Sigmoid colon (tissue), 7 donors: ENCODE data around the gene PUSL1. TPM values are rescaled to one million over a fixed set of nuclear protein-coding genes. Genes with fewer than 3 reads are reported as not detected.
A peak's percentile ranks its signal among the peaks of the same experiment; 100 is the strongest.

Experiments used
- DNase-seq: peaks from one replicate; pipeline ENCODE4 v3.0.0-alpha.2; 2019
- H3K27ac ChIP-seq, 4 donors: fragments of 200-600 bp; sonication (generic); one replicate each; pipeline ENCODE4 v1.5.1; 2016 to 2019; ENCODE audit warnings: mild to moderate bottlenecking in 1 of 4
- H3K27me3 ChIP-seq, 3 donors: fragments of 200-600 bp; sonication (generic); one replicate each; pipeline ENCODE4 v1.5.1; 2019; ENCODE audit warnings: mild to moderate bottlenecking in 1 of 3
- H3K36me3 ChIP-seq, 4 donors: fragments of 200-600 bp; sonication (generic); one replicate each; pipeline ENCODE4 v1.5.1; 2016 to 2019
- H3K4me1 ChIP-seq, 4 donors: fragments of 200-600 bp; sonication (generic); one replicate each; pipeline ENCODE4 v1.5.1; 2017 to 2019
- H3K4me3 ChIP-seq, 4 donors: fragments of 200-600 bp; sonication (generic); one replicate each; pipeline ENCODE4 v1.5.1; 2017 to 2019; ENCODE audit warnings: mild to moderate bottlenecking in 2 of 4, moderate library complexity in 1 of 4
- H3K9me3 ChIP-seq, 4 donors: fragments of 200-600 bp in 3 of 4; sonication (generic) in 3 of 4; one replicate each; pipeline versions ENCODE4 v1.5.1 to v1.6.1; 2013 to 2019
- EP300 ChIP-seq, 4 donors: sonication (generic); formaldehyde crosslinking; IDR thresholded peaks; one replicate each; pipeline ENCODE4 v1.6.1; 2017; ENCODE audit warnings: antibody characterized with exemption in 4 of 4
- POLR2A ChIP-seq, 2 donors: fragments of 450-650 bp; IDR thresholded peaks; one replicate each; pipeline ENCODE4 v1.6.1; 2016; ENCODE audit warnings: antibody characterized with exemption in 2 of 2, mild to moderate bottlenecking in 2 of 2, moderate library complexity in 2 of 2
- POLR2AphosphoS5 ChIP-seq, 4 donors: sonication (generic); formaldehyde crosslinking; IDR thresholded peaks; one replicate each; pipeline ENCODE4 v1.6.1; 2017; ENCODE audit warnings: antibody characterized with exemption in 4 of 4
- WGBS, 2 donors: extraction: QIAGEN DNeasy Blood & Tissue Kit; methylation state at CpG; one replicate each; pipeline ENCODE4 v1.1.7; 2013; 5-methylcytosine and 5-hydroxymethylcytosine counted together
- intact Hi-C: fragments of 100-400 bp; cut with DNase I; formaldehyde crosslinking; loops from one replicate; pipeline ENCODE4 v1.15.1; 2023
- polyA plus RNA-seq, 3 donors: library from polyadenylated mRNA; stranded (reverse); fragments of 200-250 nt; gene quantifications; one replicate each; pipeline ENCODE4 v1.2.3, GENCODE V29; 2013
- total RNA-seq, 4 donors: library from RNA; depleted of rRNA; stranded (reverse); fragments of >200 nt; gene quantifications; one replicate each; pipeline ENCODE4 v1.1.0, GENCODE V29; 2016
- TF ChIP-seq, protein P1 (sequence below), 4 experiments: fragments of 450-650 bp in 3 of 4; fragments of 200-600 bp in 1 of 4; IDR thresholded peaks; one replicate each; pipeline ENCODE4 v1.5.1; 2016 to 2019; ENCODE audit warnings: antibody characterized with exemption in 4 of 4, mild to moderate bottlenecking in 3 of 4, moderate library complexity in 2 of 4
- donor health status: healthy with polysubstance abuse.
- donor health status: Bipolar disorder and iron deficiency.
- donor health status: healthy.

Gene PUSL1
- total and polyA plus RNA-seq, 7 donors = 12.6 to 24.0 (median 18.9) TPM

DNA sequence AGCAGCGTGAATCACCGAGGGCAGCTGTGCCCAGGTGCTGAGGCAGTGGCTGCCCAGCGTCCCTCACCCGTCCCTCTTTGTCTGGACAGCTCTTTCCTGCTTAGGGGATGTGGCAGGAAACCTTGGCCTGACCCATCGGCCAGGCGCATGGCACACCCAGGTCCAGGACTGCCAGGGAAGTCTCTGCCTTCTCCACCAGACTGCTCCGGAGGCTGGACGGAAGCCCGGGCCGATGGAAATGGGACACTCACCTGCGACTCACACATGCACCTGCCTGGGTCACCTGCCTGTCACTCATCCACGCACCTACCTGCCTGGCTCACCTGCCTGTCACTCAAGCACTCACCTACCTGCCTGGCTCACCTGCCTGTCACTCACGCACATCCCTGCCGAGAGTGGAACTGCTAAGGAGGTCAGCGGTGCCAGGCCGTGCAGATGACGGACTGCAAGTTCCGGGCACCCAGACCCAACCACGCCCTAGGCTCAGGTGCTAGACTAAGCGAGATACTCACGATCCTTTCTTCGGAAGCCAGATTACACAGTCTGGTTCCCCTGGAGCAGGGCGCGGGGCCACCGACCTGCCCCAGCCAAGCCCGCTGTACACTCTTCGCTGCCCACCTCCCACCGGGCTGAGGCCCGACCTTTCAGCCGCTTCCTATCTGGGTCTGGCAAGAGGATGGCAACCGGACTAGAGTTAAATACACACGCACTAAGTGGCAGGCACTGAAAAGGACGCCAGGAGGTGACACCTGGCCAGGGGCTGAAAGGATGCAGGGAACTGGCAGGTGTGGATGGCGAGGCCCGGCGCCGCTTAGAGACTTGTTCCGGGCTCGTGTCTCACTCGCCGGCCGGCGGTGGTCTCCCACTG lies 35.8 kb upstream of the PUSL1 start:
- 9 to 35% methylated on average over 43 of the region's 43 CpGs for WGBS, 2 donors
- no peak for DNase-seq
- H3K4me1 ChIP-seq = peaks cover 0 to 54% (median 45%) of the 10 kb centered on the region in 4 donors

DNA sequence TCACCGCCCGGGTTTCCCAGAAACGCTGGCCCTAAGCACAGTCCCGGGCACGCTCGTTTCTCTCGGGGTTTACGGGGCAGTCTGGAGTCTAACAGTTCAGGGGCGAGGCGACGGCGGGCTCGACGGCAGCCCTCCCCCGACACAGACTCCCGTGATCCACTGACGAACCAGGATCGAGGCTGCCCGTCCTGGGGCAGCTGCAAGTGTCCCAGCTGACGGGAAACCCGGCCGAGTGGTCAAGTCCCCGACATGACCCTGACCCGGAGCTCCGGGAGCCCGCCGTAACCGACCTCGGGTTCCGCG lies 35.2 kb upstream of the PUSL1 start:
- H3K36me3 ChIP-seq = peaks cover 0 to 7% (median 0%) of the 10 kb centered on the region in 4 donors
- peaks cover 0 to 53% (median 45%) of the 10 kb centered on the region in 4 donors for H3K4me1 ChIP-seq
- no peaks in the 10 kb centered on the region for H3K9me3 ChIP-seq
- peak overlapping the region; percentile 81 to 99 (median 88) for H3K4me3 ChIP-seq
- DNase-seq = no peak
- TF ChIP-seq POLR2A (IDR thresholded peaks at IDR 0.05) (no peak), POLR2AphosphoS5 (IDR thresholded peaks at IDR 0.05) (no peak), EP300 (IDR thresholded peaks at IDR 0.05) (no peak)
- TF ChIP-seq, protein P1, sequence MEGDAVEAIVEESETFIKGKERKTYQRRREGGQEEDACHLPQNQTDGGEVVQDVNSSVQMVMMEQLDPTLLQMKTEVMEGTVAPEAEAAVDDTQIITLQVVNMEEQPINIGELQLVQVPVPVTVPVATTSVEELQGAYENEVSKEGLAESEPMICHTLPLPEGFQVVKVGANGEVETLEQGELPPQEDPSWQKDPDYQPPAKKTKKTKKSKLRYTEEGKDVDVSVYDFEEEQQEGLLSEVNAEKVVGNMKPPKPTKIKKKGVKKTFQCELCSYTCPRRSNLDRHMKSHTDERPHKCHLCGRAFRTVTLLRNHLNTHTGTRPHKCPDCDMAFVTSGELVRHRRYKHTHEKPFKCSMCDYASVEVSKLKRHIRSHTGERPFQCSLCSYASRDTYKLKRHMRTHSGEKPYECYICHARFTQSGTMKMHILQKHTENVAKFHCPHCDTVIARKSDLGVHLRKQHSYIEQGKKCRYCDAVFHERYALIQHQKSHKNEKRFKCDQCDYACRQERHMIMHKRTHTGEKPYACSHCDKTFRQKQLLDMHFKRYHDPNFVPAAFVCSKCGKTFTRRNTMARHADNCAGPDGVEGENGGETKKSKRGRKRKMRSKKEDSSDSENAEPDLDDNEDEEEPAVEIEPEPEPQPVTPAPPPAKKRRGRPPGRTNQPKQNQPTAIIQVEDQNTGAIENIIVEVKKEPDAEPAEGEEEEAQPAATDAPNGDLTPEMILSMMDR (IDR thresholded peaks at IDR 0.05) = no peak
- WGBS, 2 donors = 0 to 1% methylated on average over 31 of the region's 31 CpGs
- H3K27ac ChIP-seq = peak overlapping the region; percentile 88 to 95 (median 89)
- intact Hi-C loops = loop anchor here (5.0 kb wide), 1 partner anchor 151 kb away; no protein-coding TSS in a partner anchor
- H3K27me3 ChIP-seq = no peaks in the 10 kb centered on the region

More for the DNA sequence above, 35.8 kb upstream of the PUSL1 start:
- intact Hi-C loops = loop anchor here (5.0 kb wide), 1 partner anchor 150 kb away; no protein-coding TSS in a partner anchor
- Histone ChIP-seq H3K9me3 (no peaks in the 10 kb centered on the region), H3K4me3 (peak overlapping the region; percentile 81 to 99 (median 88)), H3K27ac (peak overlapping the region; percentile 88 to 95 (median 89)), H3K36me3 (peaks cover 0 to 12% (median 0%) of the 10 kb centered on the region in 4 donors), H3K27me3 (no peaks in the 10 kb centered on the region)
- TF ChIP-seq EP300 (IDR thresholded peaks at IDR 0.05) (no peak), POLR2AphosphoS5 (IDR thresholded peaks at IDR 0.05) (no peak), POLR2A (IDR thresholded peaks at IDR 0.05) (no peak)
- TF ChIP-seq, protein P1 (IDR thresholded peaks at IDR 0.05) = no peak

DNA sequence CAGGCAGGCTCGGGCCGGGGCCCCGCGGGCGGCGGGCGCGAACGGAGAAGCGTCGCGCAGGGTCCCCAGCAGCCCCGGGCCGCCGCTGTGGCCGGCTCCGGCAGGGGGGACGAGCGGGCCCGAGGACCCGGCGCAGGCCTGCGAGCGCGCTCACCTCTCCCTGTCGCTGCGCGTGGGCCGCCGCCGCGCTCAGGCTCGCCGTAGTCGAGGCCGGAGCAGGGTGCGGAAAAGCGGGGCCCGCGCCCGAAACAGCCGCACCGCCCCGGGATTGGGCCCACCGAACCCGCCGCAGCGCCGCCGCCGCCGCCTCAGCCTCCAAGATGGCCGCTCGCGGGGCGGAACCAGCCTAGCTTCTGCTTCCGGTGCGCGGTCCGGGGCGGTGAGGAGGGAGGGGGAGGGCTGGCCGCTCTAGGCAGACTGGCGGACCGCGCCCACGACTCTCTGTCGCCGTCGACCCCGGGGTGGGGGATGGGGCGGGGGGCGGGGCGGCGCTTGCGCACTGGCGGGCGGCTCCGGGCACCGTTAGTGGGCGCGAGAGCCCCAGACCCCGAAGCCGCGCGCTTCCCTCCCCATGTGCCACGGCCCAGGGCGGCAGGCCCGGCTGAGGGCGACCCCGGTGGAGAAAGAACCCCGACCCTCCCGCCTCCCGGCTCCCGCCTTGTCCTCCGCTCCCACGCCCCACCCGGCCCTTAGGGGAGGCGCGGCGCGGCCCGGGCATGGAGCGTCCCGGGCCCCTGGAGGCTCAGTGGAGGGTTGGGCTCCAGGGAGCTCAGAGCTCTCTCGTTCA lies 34.7 kb upstream of the PUSL1 start, which contains the start of gene UBE2J2:
Gene UBE2J2 (minus strand): TSS at position 343 of the 787 bp plus-strand sequence. CDS start 5,862 bp downstream, outside the sequence.
- no peaks in the 10 kb centered on the region for H3K9me3 ChIP-seq
- WGBS, 2 donors = 1% methylated on average over 105 of the region's 105 CpGs
- peaks cover 0 to 3% (median 0%) of the 10 kb centered on the region in 4 donors for H3K36me3 ChIP-seq
- peak within 1 kb of the TSS; percentile 81 to 99 (median 88) for H3K4me3 ChIP-seq
- TF ChIP-seq, protein P1 (IDR thresholded peaks at IDR 0.05) = no peak
- TF ChIP-seq EP300 (IDR thresholded peaks at IDR 0.05) (no peak), POLR2AphosphoS5 (IDR thresholded peaks at IDR 0.05) (peak; percentile 60 to 89 (median 80))
- H3K4me1 ChIP-seq = peaks cover 0 to 50% (median 44%) of the 10 kb centered on the region in 4 donors
- no peaks in the 10 kb centered on the region for H3K27me3 ChIP-seq
- H3K27ac ChIP-seq = peak within 1 kb of the TSS; percentile 88 to 95 (median 89)
- intact Hi-C loops = loop anchor here (1.0 to 5.0 kb wide), 2 partner anchors 41 to 151 kb away; partner anchors contain the start of genes B3GALT6 and SDF4
- DNase-seq = peak; percentile 97

DNA sequence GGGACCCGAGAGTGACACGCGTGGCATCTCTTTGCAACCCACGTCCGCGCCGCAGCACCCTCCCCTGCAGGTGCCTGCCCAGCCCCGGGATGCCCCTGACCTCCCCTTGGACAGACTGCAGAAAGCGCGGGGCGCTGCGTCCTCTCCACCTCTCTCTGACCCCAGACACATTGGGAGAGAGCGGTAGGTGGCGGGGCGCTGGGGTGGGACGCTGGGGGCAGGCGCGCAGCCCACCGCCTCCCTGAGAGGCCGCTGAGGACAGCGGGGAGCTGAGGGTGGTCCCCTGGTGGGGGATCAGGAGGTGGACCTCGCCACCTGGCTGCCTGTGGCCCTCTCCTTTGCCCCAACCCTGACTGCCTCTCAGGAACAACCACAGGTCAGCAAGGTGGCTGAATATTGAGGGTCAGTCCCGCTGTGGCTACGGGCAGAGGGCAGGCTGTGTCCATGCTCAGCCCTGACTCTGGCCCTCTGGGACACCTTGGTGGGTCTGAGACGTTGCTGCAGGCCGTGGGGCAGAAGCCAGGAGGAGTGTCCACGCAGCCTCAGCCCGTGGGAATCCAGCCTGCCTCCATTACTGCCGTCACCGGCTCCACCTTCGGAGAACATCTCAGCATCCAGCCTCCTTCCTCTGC lies 34.0 kb upstream of the PUSL1 start:
- Histone ChIP-seq H3K4me1 (peaks cover 0 to 47% (median 43%) of the 10 kb centered on the region in 4 donors), H3K27me3 (no peaks in the 10 kb centered on the region), H3K9me3 (no peaks in the 10 kb centered on the region), H3K36me3 (no peaks in the 10 kb centered on the region), H3K4me3 (peak overlapping the region; percentile 81 to 99 (median 88)), H3K27ac (peak overlapping the region; percentile 88 to 95 (median 89))
- DNase-seq = no peak
- TF ChIP-seq, protein P1 (IDR thresholded peaks at IDR 0.05) = no peak
- TF ChIP-seq EP300 (IDR thresholded peaks at IDR 0.05) = no peak
- TF ChIP-seq POLR2AphosphoS5 (IDR thresholded peaks at IDR 0.05) = no peak
- no peak for TF ChIP-seq POLR2A (IDR thresholded peaks at IDR 0.05)
- intact Hi-C loops = loop anchor here (1.0 to 5.0 kb wide), 2 partner anchors 42 to 152 kb away; partner anchors contain the start of genes B3GALT6 and SDF4
- whole genome bisulfite sequencing, 2 donors = 29 to 30% methylated on average over 31 of the region's 31 CpGs
